Astrocyte of the cerebellum (primary cell): ENCODE results near the gene MSX1.

Source experiments
- DNase-seq: peaks from one replicate; pipeline ENCODE4 v3.0.0-alpha.2; 2011; ENCODE audit warnings: low read depth
- H3K4me3 ChIP-seq: 2 replicates; pipeline ENCODE4 v1.5.1; 2011; ENCODE audit warnings: mild to moderate bottlenecking, low read depth, low read length, moderate library complexity
- in situ Hi-C: cut with HindIII; loops from 2 replicates; pipeline ENCODE4 v1.10.0; 2017; ENCODE audit warnings: low sequenced_read_pairs
- TF ChIP-seq, protein P1 (sequence below): IDR thresholded peaks from 2 replicates; pipeline ENCODE4 v1.5.1; 2012; ENCODE audit warnings: low read length, low read depth, moderate library complexity, mild to moderate bottlenecking; ENCODE audit errors: missing control alignments

MSX1 gene

DNA sequence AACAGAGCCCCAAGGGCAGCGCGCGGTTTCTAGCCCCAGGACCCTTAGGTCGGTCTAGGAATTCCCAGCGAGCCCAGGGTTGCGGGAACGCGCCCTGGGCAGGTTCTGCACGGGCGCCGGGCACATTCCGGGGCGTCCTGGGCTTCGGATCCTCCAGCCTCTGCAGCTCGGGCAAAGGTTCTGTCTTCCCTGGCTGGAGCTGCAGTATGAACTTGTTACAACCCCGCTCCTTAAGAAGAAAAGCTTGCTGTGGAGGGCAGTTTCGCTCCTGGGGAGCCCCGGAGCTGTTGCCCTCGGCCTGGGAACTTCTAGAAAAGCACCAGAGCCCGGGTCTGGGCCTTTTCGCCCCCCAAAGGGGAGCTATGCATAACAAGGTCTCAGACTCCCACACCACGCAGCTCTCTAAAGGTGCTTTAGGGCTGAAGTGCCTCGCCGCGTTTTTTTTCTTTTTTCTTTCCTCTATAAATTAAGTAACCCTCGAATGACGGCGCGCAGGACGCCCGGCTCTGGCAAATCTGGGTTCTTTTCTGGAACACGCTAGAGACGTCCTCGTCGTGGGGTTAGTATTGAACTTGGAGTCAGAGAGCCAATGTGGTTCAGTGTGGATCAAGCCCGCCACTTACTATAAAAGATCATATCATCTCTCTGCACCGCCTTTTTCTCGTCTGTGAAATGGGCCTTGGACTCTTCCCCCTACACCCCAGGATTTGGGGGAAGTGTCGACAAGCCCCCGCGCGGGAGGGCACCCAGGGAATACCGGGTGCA, 5.7 kb downstream of the MSX1 start:
- in situ Hi-C loops: no loop called here
- no peak for DNase-seq
- no peak overlapping the region for H3K4me3 ChIP-seq
- TF ChIP-seq, protein P1, sequence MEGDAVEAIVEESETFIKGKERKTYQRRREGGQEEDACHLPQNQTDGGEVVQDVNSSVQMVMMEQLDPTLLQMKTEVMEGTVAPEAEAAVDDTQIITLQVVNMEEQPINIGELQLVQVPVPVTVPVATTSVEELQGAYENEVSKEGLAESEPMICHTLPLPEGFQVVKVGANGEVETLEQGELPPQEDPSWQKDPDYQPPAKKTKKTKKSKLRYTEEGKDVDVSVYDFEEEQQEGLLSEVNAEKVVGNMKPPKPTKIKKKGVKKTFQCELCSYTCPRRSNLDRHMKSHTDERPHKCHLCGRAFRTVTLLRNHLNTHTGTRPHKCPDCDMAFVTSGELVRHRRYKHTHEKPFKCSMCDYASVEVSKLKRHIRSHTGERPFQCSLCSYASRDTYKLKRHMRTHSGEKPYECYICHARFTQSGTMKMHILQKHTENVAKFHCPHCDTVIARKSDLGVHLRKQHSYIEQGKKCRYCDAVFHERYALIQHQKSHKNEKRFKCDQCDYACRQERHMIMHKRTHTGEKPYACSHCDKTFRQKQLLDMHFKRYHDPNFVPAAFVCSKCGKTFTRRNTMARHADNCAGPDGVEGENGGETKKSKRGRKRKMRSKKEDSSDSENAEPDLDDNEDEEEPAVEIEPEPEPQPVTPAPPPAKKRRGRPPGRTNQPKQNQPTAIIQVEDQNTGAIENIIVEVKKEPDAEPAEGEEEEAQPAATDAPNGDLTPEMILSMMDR: no peak

DNA sequence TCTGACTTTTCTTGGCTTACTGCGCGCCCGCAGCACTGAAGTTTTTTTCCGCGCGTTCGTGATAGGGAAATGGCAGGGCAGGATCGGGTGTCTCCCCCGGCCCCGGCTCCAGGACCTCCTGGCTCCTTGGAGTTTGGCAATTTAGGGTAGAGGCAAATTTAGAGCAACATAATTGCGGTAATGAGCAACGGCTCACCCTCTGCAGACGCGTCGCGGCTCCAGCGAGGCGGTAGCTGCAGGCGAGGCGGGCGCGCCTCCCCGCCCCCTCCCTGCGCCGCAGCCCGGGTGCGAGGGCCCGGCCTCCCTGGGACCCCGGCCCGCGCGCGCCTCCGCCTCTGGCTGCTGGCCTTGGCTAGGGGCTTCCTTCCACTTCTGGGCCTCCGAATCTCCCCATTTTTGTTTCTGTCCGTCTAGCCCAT, 6.2 kb downstream of the MSX1 start:
- H3K4me3 ChIP-seq: peak overlapping the region; percentile 16
- TF ChIP-seq, protein P1: no peak
- no peak for DNase-seq
- in situ Hi-C loops: no loop called here

DNA sequence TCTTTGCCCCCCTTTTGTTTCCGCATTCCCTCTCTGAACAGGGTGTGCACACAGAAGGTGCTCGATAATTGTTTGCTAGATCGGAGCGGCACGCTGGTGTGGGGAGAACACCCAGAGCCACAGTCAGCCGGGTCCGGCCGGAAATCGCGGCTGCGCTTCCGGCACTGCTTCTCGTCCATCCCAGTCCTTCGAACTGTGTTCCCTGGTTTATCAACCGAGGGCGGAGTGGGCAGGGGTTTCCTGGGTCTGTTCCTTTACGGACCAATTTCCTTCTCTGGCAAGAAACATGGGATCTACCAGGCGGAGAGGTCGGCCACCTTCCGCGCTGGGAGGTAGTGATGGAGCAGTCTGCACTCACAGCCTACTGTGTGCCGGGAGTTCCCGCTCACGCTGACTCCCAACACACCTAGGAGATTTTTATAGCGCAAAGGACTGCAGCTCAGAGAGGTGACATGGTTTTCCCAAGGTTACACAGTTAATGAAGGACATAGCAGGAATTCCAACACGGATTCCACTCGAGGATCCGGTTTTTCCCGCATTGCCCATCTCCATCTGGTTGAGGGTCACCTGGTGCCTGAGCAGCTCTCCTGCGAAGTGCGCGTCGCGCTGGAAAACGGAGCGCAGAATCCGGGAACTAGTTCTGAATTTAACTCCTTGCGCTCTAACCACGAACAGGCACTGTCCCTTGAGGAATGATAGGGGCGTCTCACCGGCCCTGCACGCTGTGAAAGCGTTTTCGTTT, 6.8 kb downstream of the MSX1 start:
- in situ Hi-C loops: no loop called here
- TF ChIP-seq, protein P1: no peak
- peak overlapping the region; percentile 16 for H3K4me3 ChIP-seq
- no peak for DNase-seq

DNA sequence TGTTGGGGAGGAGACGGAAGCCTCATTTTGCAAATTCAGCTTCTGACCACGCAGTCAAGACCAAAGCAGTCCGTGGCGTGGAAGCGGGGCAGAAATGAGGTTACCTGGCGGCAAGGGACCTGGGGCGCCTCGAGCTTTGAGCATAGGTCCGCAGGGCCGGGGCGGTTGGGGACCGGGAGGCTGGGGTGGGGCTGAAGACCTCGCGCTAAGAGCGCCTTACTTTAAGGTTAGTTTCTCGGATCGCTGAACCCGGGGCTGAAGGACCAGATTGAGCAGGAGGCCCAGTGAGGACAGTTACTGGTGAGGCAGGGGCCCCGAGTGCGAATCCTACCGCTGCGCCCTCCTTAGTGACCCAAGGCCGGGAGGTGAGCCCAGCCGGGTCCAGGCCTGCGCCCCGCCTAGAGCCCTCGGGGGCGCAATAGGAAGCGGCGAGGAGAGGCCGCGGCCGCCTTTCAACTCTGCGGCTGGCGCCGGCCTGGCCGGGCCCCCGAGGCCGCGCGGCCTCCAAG, 7.5 kb downstream of the MSX1 start:
- in situ Hi-C loops: no loop called here

DNA sequence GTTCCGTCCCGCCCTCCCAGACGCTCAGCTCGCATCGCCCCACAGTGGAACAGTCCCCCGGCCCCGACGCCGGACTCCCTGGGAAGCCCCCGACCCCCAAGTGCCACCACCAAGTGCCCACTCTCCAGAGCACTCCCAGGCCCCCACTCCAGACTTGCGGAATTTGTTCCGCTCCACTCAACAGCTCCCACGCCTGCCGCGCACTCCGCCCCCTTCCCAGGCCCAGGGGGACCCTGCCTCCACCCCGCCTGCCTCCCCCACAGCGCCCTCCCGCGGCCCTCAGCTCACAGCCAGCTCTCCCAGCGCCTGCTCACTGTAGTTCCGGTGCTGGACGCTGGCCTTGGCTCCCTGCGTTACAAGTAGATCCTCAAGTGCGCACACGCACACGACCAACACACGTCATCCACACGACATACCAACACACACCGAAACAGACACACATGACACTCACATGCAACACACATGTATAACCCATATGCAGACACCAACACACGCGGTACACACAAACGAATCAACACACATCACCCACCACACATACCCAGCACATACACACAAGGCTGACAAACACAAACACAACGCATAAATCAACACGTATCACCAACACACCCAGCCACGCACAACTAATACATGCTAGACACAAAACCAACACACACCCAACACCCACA, 8.0 kb downstream of the MSX1 start:
- no peak for DNase-seq
- in situ Hi-C loops: no loop called here
- TF ChIP-seq, protein P1: peak; percentile 12
- H3K4me3 ChIP-seq: no peak overlapping the region

More for the DNA sequence above, 7.5 kb downstream of the MSX1 start:
- no peak for DNase-seq
- no peak overlapping the region for H3K4me3 ChIP-seq
- TF ChIP-seq, protein P1: no peak

DNA sequence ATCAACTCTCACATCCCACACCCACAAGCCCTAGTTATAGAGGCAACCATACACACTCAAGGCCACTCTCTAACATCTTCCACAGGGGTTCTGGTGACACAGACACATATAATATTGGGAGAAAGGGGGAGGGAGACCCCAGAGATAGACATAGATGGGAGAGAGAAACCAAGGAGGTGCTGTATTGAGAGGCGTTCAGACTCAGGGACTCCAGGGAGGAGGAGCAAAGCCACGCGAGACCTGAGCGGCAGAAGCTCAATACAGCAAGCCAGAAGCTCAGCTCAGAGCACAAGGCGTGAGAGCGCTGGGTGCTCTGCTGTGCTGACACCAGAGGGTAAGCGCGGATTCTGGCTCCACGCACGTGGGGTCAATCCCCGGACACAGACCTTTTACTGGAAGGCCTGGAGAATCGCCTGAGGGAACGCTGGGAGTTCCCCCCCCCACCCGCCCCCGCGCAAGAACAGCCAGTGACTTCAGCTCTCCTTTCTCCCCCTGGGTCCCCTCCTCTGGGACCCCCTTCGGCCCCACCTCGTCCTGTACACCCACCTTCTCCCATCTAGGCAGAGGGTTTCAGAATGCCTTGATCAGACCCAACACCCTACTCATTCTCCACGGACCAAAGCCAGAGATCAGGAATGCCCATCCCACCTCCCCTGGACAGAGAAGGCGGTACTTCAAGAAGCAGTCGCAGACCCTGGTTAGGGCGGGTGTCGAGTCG, 8.7 kb downstream of the MSX1 start:
- no peak for DNase-seq

More for the DNA sequence above, 8.7 kb downstream of the MSX1 start:
- TF ChIP-seq, protein P1: no peak
- in situ Hi-C loops: no loop called here
- no peak overlapping the region for H3K4me3 ChIP-seq
